ENCODE measurements around the gene FGD6.

DNA sequence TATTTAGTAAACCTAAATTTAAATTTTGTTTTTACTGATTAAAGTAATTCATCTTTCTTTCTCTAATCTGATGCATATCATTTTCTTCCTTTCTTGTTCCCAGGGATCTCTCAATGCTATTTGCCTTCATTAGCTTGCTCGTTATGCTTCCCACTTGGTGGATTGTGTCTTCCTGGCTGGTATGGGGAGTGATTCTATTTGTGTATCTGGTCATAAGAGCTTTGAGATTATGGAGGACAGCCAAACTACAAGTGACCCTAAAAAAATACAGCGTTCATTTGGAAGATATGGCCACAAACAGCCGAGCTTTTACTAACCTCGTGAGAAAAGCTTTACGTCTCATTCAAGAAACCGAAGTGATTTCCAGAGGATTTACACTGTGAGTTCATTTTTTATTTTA lies 49.0 kb upstream of the FGD6 start:
- TF ChIP-seq POLR2AphosphoS5 (IDR thresholded peaks at IDR 0.05; ENCODE audit: low read depth, low read length) (no peak), POLR2A (IDR thresholded peaks at IDR 0.05; ENCODE audit: low read depth, low read length) (no peak)
